Sigmoid colon (tissue), 4 donors: ENCODE measurements around the gene PIM3.

ENCODE experiments used
- EP300 ChIP-seq, 4 donors: sonication (generic); formaldehyde crosslinking; IDR thresholded peaks; one replicate each; pipeline ENCODE4 v1.6.1; 2017; ENCODE audit warnings: antibody characterized with exemption in 4 of 4
- TF ChIP-seq, protein P1 (sequence below), 4 experiments: fragments of 450-650 bp in 3 of 4; fragments of 200-600 bp in 1 of 4; IDR thresholded peaks; one replicate each; pipeline ENCODE4 v1.5.1; 2016 to 2019; ENCODE audit warnings: antibody characterized with exemption in 4 of 4, mild to moderate bottlenecking in 3 of 4, moderate library complexity in 2 of 4

DNA sequence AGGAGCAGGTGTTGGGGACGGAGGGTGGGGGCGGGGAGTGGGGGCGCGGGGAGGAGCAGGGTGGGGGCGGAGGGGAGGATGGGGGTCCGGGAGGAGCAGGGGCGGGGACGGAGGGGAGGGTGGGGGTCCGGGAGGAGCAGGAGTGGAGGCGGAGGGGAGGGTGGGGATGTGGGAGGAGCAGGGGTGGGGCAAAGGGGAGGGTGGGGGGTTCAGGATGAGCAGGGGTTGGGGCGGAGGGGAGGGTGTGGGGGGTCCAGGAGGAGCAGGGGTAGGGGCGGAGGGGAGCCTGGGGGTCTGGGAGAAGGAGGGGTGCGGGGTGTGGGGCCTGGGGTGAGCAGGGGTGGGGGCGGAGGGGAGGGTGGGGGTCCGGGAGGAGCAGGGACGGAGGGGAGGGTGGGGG lies 25.0 kb upstream of the PIM3 start:
- TF ChIP-seq, protein P1, sequence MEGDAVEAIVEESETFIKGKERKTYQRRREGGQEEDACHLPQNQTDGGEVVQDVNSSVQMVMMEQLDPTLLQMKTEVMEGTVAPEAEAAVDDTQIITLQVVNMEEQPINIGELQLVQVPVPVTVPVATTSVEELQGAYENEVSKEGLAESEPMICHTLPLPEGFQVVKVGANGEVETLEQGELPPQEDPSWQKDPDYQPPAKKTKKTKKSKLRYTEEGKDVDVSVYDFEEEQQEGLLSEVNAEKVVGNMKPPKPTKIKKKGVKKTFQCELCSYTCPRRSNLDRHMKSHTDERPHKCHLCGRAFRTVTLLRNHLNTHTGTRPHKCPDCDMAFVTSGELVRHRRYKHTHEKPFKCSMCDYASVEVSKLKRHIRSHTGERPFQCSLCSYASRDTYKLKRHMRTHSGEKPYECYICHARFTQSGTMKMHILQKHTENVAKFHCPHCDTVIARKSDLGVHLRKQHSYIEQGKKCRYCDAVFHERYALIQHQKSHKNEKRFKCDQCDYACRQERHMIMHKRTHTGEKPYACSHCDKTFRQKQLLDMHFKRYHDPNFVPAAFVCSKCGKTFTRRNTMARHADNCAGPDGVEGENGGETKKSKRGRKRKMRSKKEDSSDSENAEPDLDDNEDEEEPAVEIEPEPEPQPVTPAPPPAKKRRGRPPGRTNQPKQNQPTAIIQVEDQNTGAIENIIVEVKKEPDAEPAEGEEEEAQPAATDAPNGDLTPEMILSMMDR (IDR thresholded peaks at IDR 0.05), result no peak
- no peak for TF ChIP-seq EP300 (IDR thresholded peaks at IDR 0.05)
